RWPE2 (cell line): ENCODE data around the gene PRDM12.
A peak's percentile ranks its signal among the peaks of the same experiment; 100 is the strongest.

Experiments used
- ATAC-seq: fragments of 200-7000 bp; cut with Tn5 transposase; 3 replicates; pipeline ENCODE4 v1.9.1; 2021; ENCODE audit warnings: low read depth
- DNase-seq: peaks from one replicate; pipeline ENCODE4 v3.0.0-alpha.2; 2020; ENCODE audit warnings: low spot score
- H3K27ac ChIP-seq: fragments of 450-650 bp; 2 replicates; pipeline ENCODE4 v1.5.1; 2017; ENCODE audit warnings: mild to moderate bottlenecking; ENCODE audit not compliant: poor library complexity, severe bottlenecking
- H3K27me3 ChIP-seq: fragments of 250-450 bp; sonication (Bioruptor Pico); 2 replicates; pipeline ENCODE4 v1.5.1; 2021; ENCODE audit warnings: mild to moderate bottlenecking, moderate library complexity; ENCODE audit not compliant: insufficient read depth, poor library complexity, severe bottlenecking
- H3K36me3 ChIP-seq: fragments of 250-450 bp; sonication (Bioruptor Pico); 2 replicates; pipeline ENCODE4 v1.5.1; 2020; ENCODE audit warnings: low read depth, mild to moderate bottlenecking, moderate library complexity
- H3K4me1 ChIP-seq: fragments of 250-450 bp; sonication (Bioruptor Pico); 2 replicates; pipeline ENCODE4 v1.5.1; 2021; ENCODE audit warnings: mild to moderate bottlenecking, moderate library complexity; ENCODE audit not compliant: insufficient read depth, poor library complexity, severe bottlenecking
- H3K4me3 ChIP-seq: fragments of 250-450 bp; sonication (Bioruptor Pico); 2 replicates; pipeline ENCODE4 v1.5.1; 2021; ENCODE audit warnings: mild to moderate bottlenecking, moderate library complexity; ENCODE audit not compliant: severe bottlenecking
- H3K9me3 ChIP-seq: fragments of 250-450 bp; sonication (Bioruptor Pico); 2 replicates; pipeline ENCODE4 v1.5.1; 2021; ENCODE audit warnings: mild to moderate bottlenecking, moderate library complexity; ENCODE audit not compliant: severe bottlenecking
- TF ChIP-seq, protein P1 (sequence below): fragments of 450-650 bp; IDR thresholded peaks from one replicate; pipeline ENCODE4 v1.5.1; 2017; ENCODE audit warnings: mild to moderate bottlenecking, moderate library complexity; ENCODE audit not compliant: poor library complexity, severe bottlenecking

Gene PRDM12

DNA sequence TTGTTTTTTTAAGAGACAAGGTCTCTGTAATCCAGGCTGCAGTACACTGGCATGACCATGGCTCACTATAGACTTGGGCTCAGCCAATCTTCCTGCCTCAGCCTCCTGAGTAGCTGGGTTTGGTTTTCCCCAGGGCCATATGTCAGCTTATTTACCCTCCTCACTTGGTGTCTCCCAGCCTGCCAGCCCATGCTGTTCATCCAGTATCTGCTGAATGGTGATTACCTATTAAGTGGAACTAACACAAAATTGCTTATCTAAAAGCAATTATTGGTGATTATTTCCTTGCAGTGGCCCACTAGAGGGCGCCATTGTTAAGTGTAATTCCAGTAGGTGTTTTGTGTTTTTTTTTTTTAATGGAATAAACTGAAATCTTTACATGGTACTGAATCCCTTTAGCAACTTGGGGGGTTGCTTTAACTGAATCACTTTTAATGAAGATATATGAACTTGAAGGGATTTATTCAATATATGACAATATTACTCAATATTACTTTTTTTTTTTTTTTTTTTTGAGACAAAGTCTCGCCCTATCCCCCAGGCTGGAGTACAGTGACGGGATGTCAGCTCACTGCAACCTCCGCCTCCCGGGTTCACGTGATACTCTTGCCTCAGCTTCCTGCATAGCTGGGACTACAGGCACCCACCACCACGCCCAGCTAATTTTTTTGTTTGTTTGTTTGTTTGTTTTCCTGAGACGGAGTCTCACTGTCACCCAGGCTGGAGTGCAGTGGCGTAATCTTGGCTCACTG is 43.0 kb downstream of the PRDM12 start:
- Histone ChIP-seq H3K4me1 (peaks cover 2% of the 10 kb centered on the region), H3K4me3 (no peak overlapping the region), H3K27ac (no peak overlapping the region), H3K27me3 (no peaks in the 10 kb centered on the region), H3K36me3 (peaks cover 31% of the 10 kb centered on the region), H3K9me3 (no peaks in the 10 kb centered on the region)
- no peak for DNase-seq
- peak; percentile 69 for ATAC-seq
- TF ChIP-seq, protein P1, sequence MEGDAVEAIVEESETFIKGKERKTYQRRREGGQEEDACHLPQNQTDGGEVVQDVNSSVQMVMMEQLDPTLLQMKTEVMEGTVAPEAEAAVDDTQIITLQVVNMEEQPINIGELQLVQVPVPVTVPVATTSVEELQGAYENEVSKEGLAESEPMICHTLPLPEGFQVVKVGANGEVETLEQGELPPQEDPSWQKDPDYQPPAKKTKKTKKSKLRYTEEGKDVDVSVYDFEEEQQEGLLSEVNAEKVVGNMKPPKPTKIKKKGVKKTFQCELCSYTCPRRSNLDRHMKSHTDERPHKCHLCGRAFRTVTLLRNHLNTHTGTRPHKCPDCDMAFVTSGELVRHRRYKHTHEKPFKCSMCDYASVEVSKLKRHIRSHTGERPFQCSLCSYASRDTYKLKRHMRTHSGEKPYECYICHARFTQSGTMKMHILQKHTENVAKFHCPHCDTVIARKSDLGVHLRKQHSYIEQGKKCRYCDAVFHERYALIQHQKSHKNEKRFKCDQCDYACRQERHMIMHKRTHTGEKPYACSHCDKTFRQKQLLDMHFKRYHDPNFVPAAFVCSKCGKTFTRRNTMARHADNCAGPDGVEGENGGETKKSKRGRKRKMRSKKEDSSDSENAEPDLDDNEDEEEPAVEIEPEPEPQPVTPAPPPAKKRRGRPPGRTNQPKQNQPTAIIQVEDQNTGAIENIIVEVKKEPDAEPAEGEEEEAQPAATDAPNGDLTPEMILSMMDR = peak; percentile 88

DNA sequence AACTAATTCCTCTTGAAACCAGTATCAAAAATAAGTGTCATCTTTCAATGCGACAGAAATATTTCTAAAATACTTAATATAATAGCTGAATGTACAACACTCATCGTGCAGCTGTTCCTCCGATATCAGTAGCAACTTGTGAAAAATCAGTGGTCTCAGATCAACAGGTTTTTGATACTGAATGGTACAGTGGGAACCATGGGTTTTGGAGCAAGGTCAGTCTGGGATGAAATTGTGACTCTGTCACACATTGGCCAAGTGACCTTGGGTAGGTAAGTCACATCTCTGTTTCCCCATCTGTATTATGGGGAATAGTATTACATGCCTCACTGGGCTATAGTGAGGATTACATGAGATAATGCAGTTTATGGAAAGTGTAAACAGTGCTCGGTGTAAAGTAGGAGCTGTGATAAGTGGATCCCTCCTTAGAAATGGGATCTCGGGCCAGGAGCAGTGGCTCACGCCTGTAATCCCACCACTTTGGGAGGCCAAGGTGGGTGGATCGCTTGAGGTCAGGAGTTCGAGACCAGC is 46.5 kb downstream of the PRDM12 start:
- no peak overlapping the region for H3K27ac ChIP-seq
- DNase-seq (no peak), ATAC-seq (no peak)
- H3K9me3 ChIP-seq = no peaks in the 10 kb centered on the region
- peaks cover 2% of the 10 kb centered on the region for H3K4me1 ChIP-seq
- TF ChIP-seq, protein P1 = no peak
- 0 out of 2 replicates have a peak, but pooled peaks cover 3% of the 10 kb centered on the region for H3K36me3 ChIP-seq
- H3K4me3 ChIP-seq = no peak overlapping the region
- no peaks in the 10 kb centered on the region for H3K27me3 ChIP-seq

DNA sequence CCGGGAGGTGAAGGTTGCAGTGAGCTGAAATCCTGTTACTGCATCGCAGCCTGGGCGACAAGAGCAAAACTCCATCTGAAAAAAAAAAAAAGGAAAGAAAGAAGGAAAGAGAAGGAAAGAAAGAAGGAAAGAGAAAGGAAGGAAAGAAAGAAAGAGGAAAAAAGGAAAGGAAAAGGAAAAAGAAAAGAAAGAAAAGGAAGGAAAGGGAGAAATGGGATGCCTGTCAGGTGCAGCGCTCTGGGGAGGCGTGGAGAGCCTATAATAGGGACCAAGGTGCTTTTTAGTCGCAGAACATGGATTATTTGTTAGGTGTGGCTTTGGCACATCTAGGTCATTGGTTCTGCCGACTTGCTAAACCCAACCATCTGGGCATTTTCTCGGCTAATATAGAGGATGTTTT is 47.1 kb downstream of the PRDM12 start:
- no peak overlapping the region for H3K27ac ChIP-seq
- no peak overlapping the region for H3K4me3 ChIP-seq
- TF ChIP-seq, protein P1 = no peak
- DNase-seq (no peak), ATAC-seq (no peak)
- no peaks in the 10 kb centered on the region for H3K27me3 ChIP-seq
- no peaks in the 10 kb centered on the region for H3K9me3 ChIP-seq
- no peaks in the 10 kb centered on the region for H3K36me3 ChIP-seq
- peaks cover 6% of the 10 kb centered on the region for H3K4me1 ChIP-seq

DNA sequence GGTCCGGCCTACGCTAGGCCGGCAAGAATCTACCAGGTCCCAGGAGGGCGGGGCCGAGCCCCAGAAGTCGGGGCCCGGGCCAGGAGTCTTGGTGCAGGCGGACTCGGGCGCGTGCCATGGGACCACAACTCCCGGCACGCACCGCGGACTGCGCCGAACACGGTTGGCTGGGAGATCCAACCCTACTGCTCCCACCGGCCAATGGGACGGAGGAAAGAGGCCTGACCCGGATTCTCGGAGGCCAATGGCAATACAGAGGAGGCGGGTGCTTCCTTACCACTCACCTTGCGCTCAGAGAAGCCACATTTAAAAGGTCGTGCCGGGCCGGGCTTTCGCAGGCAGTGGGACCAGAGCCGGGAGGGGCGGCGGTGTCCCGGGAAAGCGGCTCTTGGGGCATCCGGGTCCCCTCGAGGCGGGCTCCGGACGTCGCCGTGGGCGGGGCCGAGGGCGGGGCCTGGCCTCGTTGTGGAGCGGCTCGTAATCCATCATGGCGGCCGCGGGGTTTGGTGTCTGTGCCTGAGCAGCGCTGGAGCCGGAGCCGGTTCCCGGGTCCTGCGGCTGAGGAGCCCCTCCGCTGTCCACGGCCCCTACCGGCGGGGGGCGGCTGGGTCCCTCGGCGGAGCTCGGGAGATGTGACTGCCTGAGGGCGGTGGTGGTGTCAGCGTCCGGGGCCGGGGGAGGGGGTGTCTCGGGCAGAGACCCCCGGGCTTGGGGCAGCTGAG is 48.3 kb downstream of the PRDM12 start:
- H3K27ac ChIP-seq = peak overlapping the region; percentile 77
- TF ChIP-seq, protein P1 = no peak
- H3K27me3 ChIP-seq = no peaks in the 10 kb centered on the region
- DNase-seq (peak; percentile 99), ATAC-seq (peak; percentile 96)
- H3K9me3 ChIP-seq = no peaks in the 10 kb centered on the region
- H3K4me1 ChIP-seq = peaks cover 6% of the 10 kb centered on the region
- H3K4me3 ChIP-seq = peak overlapping the region; percentile 89
- H3K36me3 ChIP-seq = no peaks in the 10 kb centered on the region
